ENCODE data around the gene ACLY. TPM values are rescaled to one million over a fixed set of nuclear protein-coding genes. Genes with fewer than 3 reads are reported as not detected.
A peak's percentile ranks its signal among the peaks of the same experiment; 100 is the strongest.

ACLY gene
- total and polyA plus RNA-seq, 2 of the 13 experiments (the other 11 are each of a cell fraction or from before 2014, with no cell fraction given), result 111 to 218 TPM

DNA sequence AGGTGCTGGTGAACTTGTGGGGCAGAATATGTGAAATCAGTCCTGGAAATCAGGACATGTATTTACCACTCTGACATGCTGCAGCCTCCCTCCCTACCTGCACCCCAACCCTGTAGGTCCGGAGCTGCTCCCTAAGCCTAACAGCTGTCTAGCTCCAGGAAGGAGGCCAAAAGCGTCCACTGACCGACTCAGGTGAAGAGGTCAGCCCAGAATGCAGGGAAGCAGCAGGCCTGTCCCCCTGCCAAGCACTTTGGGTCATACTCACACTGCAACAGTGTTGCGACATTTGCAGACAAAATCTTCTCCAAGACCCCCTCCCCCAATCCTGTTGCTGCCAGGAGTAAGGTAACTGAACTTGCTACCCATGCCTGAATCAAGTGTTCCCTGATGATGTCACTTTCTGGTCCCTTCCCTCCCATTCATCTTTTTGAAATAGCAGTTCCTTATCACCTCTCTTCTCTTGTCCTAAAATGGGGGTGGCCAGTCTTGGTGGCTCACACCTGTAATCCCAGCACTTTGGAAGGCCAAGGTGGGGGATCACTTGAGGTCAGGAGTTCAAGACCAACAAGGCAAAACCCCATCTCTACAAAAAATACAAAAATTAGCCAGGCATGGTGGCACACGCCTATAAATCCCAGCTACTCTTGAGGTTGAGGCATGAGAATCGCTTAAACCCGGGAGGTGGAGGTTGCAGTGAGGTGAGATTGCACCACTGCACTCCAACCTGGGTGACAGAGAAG lies 1.3 kb upstream of the ACLY start (continued):
- TF ChIP-seq, protein P1, sequence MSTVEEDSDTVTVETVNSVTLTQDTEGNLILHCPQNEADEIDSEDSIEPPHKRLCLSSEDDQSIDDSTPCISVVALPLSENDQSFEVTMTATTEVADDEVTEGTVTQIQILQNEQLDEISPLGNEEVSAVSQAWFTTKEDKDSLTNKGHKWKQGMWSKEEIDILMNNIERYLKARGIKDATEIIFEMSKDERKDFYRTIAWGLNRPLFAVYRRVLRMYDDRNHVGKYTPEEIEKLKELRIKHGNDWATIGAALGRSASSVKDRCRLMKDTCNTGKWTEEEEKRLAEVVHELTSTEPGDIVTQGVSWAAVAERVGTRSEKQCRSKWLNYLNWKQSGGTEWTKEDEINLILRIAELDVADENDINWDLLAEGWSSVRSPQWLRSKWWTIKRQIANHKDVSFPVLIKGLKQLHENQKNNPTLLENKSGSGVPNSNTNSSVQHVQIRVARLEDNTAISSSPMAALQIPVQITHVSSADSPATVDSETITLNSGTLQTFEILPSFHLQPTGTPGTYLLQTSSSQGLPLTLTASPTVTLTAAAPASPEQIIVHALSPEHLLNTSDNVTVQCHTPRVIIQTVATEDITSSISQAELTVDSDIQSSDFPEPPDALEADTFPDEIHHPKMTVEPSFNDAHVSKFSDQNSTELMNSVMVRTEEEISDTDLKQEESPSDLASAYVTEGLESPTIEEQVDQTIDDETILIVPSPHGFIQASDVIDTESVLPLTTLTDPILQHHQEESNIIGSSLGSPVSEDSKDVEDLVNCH (CRISPR knock-in tag; IDR thresholded peaks at IDR 0.05), result no peak
- TF ChIP-seq HOXA5 (CRISPR knock-in tag; IDR thresholded peaks at IDR 0.05) (no peak), DNMT1 (CRISPR knock-in tag; IDR thresholded peaks at IDR 0.05) (no peak), ZNF383 (CRISPR knock-in tag; IDR thresholded peaks at IDR 0.05; ENCODE audit: borderline replicate concordance) (no peak), ZFP36L1 (CRISPR knock-in tag; IDR thresholded peaks at IDR 0.05) (no peak), ZNF572 (CRISPR knock-in tag; IDR thresholded peaks at IDR 0.05) (0 out of 2 replicates have a peak, but pooled peaks have one; percentile 17), ZNF446 (CRISPR knock-in tag; IDR thresholded peaks at IDR 0.05) (peak; percentile 40), ZFAT (CRISPR knock-in tag; conservative IDR thresholded peaks at IDR 0.05) (no peak), TEAD2 (CRISPR knock-in tag; IDR thresholded peaks at IDR 0.05) (no peak), EZH2 (conservative IDR thresholded peaks at IDR 0.05; ENCODE audit: low read depth, low read length) (no peak), DPF2 (CRISPR knock-in tag; IDR thresholded peaks at IDR 0.05; ENCODE audit: borderline replicate concordance, low read depth) (no peak), ARID2 (CRISPR knock-in tag; IDR thresholded peaks at IDR 0.05; ENCODE audit: borderline replicate concordance) (no peak), MYC (CRISPR knock-in tag; IDR thresholded peaks at IDR 0.05; ENCODE audit: borderline replicate concordance) (no peak), GPN1 (CRISPR knock-in tag; IDR thresholded peaks at IDR 0.05; ENCODE audit: borderline replicate concordance) (no peak), SP5 (CRISPR knock-in tag; IDR thresholded peaks at IDR 0.05; ENCODE audit: borderline replicate concordance, low read depth) (no peak), GATAD1 (CRISPR knock-in tag; IDR thresholded peaks at IDR 0.05) (no peak), ZNF589 (CRISPR knock-in tag; conservative IDR thresholded peaks at IDR 0.05) (no peak), NBN (conservative IDR thresholded peaks at IDR 0.05) (no peak), ZNF124 (CRISPR knock-in tag; IDR thresholded peaks at IDR 0.05) (no peak), ZNF878 (CRISPR knock-in tag; IDR thresholded peaks at IDR 0.05) (no peak)
- TF ChIP-seq, protein P2, sequence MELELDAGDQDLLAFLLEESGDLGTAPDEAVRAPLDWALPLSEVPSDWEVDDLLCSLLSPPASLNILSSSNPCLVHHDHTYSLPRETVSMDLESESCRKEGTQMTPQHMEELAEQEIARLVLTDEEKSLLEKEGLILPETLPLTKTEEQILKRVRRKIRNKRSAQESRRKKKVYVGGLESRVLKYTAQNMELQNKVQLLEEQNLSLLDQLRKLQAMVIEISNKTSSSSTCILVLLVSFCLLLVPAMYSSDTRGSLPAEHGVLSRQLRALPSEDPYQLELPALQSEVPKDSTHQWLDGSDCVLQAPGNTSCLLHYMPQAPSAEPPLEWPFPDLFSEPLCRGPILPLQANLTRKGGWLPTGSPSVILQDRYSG (CRISPR knock-in tag; IDR thresholded peaks at IDR 0.05), result no peak
- TF ChIP-seq, protein P3, sequence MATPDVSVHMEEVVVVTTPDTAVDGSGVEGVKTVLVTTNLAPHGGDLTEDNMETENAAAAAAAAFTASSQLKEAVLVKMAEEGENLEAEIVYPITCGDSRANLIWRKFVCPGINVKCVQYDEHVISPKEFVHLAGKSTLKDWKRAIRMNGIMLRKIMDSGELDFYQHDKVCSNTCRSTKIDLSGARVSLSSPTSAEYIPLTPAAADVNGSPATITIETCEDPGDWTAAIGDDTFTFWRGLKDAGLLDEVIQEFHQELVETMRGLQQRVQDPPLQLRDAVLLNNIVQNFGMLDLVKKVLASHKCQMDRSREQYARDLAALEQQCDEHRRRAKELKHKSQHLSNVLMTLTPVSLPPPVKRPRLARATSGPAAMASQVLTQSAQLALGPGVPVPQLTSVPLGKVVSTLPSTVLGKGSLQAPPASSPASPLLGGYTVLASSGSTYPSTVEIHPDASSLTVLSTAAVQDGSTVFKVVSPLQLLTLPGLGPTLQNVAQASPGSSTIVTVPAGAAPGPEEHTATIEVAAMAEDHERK (CRISPR knock-in tag; IDR thresholded peaks at IDR 0.05; ENCODE audit: low read depth), result no peak
- TF ChIP-seq, protein P4, sequence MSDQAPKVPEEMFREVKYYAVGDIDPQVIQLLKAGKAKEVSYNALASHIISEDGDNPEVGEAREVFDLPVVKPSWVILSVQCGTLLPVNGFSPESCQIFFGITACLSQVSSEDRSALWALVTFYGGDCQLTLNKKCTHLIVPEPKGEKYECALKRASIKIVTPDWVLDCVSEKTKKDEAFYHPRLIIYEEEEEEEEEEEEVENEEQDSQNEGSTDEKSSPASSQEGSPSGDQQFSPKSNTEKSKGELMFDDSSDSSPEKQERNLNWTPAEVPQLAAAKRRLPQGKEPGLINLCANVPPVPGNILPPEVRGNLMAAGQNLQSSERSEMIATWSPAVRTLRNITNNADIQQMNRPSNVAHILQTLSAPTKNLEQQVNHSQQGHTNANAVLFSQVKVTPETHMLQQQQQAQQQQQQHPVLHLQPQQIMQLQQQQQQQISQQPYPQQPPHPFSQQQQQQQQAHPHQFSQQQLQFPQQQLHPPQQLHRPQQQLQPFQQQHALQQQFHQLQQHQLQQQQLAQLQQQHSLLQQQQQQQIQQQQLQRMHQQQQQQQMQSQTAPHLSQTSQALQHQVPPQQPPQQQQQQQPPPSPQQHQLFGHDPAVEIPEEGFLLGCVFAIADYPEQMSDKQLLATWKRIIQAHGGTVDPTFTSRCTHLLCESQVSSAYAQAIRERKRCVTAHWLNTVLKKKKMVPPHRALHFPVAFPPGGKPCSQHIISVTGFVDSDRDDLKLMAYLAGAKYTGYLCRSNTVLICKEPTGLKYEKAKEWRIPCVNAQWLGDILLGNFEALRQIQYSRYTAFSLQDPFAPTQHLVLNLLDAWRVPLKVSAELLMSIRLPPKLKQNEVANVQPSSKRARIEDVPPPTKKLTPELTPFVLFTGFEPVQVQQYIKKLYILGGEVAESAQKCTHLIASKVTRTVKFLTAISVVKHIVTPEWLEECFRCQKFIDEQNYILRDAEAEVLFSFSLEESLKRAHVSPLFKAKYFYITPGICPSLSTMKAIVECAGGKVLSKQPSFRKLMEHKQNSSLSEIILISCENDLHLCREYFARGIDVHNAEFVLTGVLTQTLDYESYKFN (CRISPR knock-in tag; conservative IDR thresholded peaks at IDR 0.05), result no peak

All from HepG2 (cell line).